ENCODE measurements around the gene SRPRA. TPM values are rescaled to one million over a fixed set of nuclear protein-coding genes. Genes with fewer than 3 reads are reported as not detected.
A peak's percentile ranks its signal among the peaks of the same experiment; 100 is the strongest.

Gene SRPRA, protein sequence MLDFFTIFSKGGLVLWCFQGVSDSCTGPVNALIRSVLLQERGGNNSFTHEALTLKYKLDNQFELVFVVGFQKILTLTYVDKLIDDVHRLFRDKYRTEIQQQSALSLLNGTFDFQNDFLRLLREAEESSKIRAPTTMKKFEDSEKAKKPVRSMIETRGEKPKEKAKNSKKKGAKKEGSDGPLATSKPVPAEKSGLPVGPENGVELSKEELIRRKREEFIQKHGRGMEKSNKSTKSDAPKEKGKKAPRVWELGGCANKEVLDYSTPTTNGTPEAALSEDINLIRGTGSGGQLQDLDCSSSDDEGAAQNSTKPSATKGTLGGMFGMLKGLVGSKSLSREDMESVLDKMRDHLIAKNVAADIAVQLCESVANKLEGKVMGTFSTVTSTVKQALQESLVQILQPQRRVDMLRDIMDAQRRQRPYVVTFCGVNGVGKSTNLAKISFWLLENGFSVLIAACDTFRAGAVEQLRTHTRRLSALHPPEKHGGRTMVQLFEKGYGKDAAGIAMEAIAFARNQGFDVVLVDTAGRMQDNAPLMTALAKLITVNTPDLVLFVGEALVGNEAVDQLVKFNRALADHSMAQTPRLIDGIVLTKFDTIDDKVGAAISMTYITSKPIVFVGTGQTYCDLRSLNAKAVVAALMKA
- total RNA-seq: 100 to 1,000 TPM; 120 to 191 TPM

- Histone ChIP-seq H3K36me3 (replicated peaks in 1 of 2; ENCODE audit: insufficient read depth in 1 of 2, low read depth in 2 of 2) (peaks cover 20 to 26% of the 10 kb centered on the region in 2 donors), H3K4me1 (peaks cover 24% of the 10 kb centered on the region), H3K27ac (peak within 1 kb of the TSS; percentile 85 to 91 (median 88)), H3K9me3 (no peaks in the 10 kb centered on the region), H3K4me3 (peak within 1 kb of the TSS; percentile 68 to 88), H3K27me3 (no peaks in the 10 kb centered on the region)
- TF ChIP-seq POLR2A (IDR thresholded peaks at IDR 0.05) (peak; percentile 86 to 94 (median 94)), CTCF (IDR thresholded peaks at IDR 0.05) (no peak)
- DNase-seq: peak; percentile 100
- WGBS, 2 donors: 0% methylated on average over 19 to 48 of the region's 64 CpGs
- intact Hi-C loops (cut with DNase I): no loop called here
- ATAC-seq: peak; percentile 98
Measured at GRCh38 chr11:126268708-126269579, at the start of gene SRPRA, which contains the start of gene FOXRED1. SRPRA (minus strand) TSS chr11:126268895; CDS start chr11:126268804, 91 bp downstream. FOXRED1 (plus strand) TSS chr11:126269154; CDS start chr11:126269207, 53 bp downstream.

GRCh38 chr11:126317756-126318573 lies 49.3 kb upstream of the SRPRA start:
- H3K27ac ChIP-seq: peak overlapping the region in 2 of 4 donors; percentile 51 to 59
- intact Hi-C loops (cut with DNase I): no loop called here
- H3K4me1 ChIP-seq: peaks cover 8% of the 10 kb centered on the region
- H3K9me3 ChIP-seq: no peaks in the 10 kb centered on the region
- ATAC-seq (peak; percentile 59), DNase-seq (peak; percentile 32 to 55 (median 38))
- no peaks in the 10 kb centered on the region for H3K27me3 ChIP-seq
- TF ChIP-seq POLR2A (IDR thresholded peaks at IDR 0.05) (no peak), CTCF (IDR thresholded peaks at IDR 0.05) (no peak)
- H3K36me3 ChIP-seq (replicated peaks in 1 of 2; ENCODE audit: insufficient read depth in 1 of 2, low read depth in 2 of 2): no peaks in the 10 kb centered on the region
- no peak overlapping the region for H3K4me3 ChIP-seq
- 59 to 81% methylated on average over 13 to 14 of the region's 14 CpGs for WGBS, 2 donors

DNA sequence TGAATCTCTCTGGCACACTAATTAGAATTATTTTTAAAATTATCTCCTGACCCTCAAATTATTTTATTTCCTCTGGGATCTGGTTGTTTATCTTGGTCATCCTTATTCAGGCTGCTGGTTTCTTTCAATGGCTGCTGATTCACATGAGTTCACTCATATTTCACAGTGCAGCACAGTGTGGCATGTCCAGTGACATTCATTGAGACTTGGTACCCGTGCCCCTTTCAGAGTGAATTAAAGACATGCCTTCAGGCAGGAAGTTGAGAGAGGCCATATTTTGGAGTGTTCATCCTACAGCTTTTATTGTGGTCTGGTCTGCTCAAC lies 48.7 kb upstream of the SRPRA start:
- TF ChIP-seq CTCF (IDR thresholded peaks at IDR 0.05): no peak
- TF ChIP-seq POLR2A (IDR thresholded peaks at IDR 0.05): no peak
- peak overlapping the region in 2 of 4 donors; percentile 51 to 59 for H3K27ac ChIP-seq
- ATAC-seq: peak; percentile 24
- H3K9me3 ChIP-seq: no peaks in the 10 kb centered on the region
- no peak for DNase-seq
- intact Hi-C loops (cut with DNase I): no loop called here
- H3K27me3 ChIP-seq: no peaks in the 10 kb centered on the region
- no peaks in the 10 kb centered on the region for H3K36me3 ChIP-seq (replicated peaks in 1 of 2; ENCODE audit: insufficient read depth in 1 of 2, low read depth in 2 of 2)
- WGBS, 2 donors: 62 to 67% methylated on average over 1 of the region's 1 CpG
- H3K4me3 ChIP-seq: no peak overlapping the region
- peaks cover 8% of the 10 kb centered on the region for H3K4me1 ChIP-seq

- Histone ChIP-seq H3K4me1 (peaks cover 14% of the 10 kb centered on the region), H3K9me3 (no peaks in the 10 kb centered on the region), H3K27me3 (no peaks in the 10 kb centered on the region), H3K36me3 (replicated peaks in 1 of 2; ENCODE audit: insufficient read depth in 1 of 2, low read depth in 2 of 2) (no peaks in the 10 kb centered on the region), H3K4me3 (no peak overlapping the region), H3K27ac (no peak overlapping the region)
- no peak for DNase-seq
- WGBS, 2 donors: 83 to 86% methylated on average over 5 of the region's 5 CpGs
- no peak for TF ChIP-seq POLR2A (IDR thresholded peaks at IDR 0.05)
- TF ChIP-seq CTCF (IDR thresholded peaks at IDR 0.05): no peak
- intact Hi-C loops (cut with DNase I): loop anchor here (5.0 kb wide), 1 partner anchor 163 kb away; no protein-coding TSS in a partner anchor
- no peak for ATAC-seq
Measured at GRCh38 chr11:126313826-126314225, 45.1 kb upstream of the SRPRA start.
